K562 (cell line): ENCODE results near the gene ZC3H6. TPM values are rescaled to one million over a fixed set of nuclear protein-coding genes. Genes with fewer than 3 reads are reported as not detected.

Source experiments
- BCL6 ChIP-seq: fragments of 250-450 bp; sonication (Bioruptor Pico); IDR thresholded peaks from 2 replicates; pipeline ENCODE4 v1.4.0; 2020
- BMI1 ChIP-seq: fragments of 150-350 bp; IDR thresholded peaks from 2 replicates; pipeline ENCODE4 v1.6.1; 2014; ENCODE audit warnings: low read length
- JUN ChIP-seq, 2 experiments: sonication (generic) in 1 of 2; formaldehyde crosslinking in 1 of 2; IDR thresholded peaks; 2 replicates each; pipeline versions ENCODE4 v1.6.1 to v1.8.0; 2012 to 2022; ENCODE audit warnings: borderline replicate concordance in 2 of 2, mild to moderate bottlenecking in 2 of 2, improper control_type of control experiment in 1 of 2, low read depth in 1 of 2, low read length in 1 of 2, missing genetic modification reagents in 1 of 2
- MGA ChIP-seq: fragments of 450-650 bp; IDR thresholded peaks from 2 replicates; pipeline ENCODE4 v1.6.1; 2016; ENCODE audit warnings: mild to moderate bottlenecking, moderate library complexity
- MTA3 ChIP-seq: fragments of 450-650 bp; formaldehyde crosslinking; IDR thresholded peaks from 2 replicates; pipeline ENCODE4 v1.6.1; 2017; ENCODE audit warnings: mild to moderate bottlenecking, borderline replicate concordance
- PHF8 ChIP-seq: fragments of 200-600 bp; sonication (generic); IDR thresholded peaks from 2 replicates; pipeline ENCODE4 v1.6.1; 2012; ENCODE audit warnings: mixed run types, mild to moderate bottlenecking, inconsistent platforms, low read length, moderate library complexity, borderline replicate concordance
- POLR2AphosphoS2 ChIP-seq: IDR thresholded peaks from 2 replicates; pipeline ENCODE4 v1.6.1; 2012; ENCODE audit warnings: low read length, improper control_type of control experiment
- POLR3G ChIP-seq: IDR thresholded peaks from 2 replicates; pipeline ENCODE4 v1.6.1; 2011; ENCODE audit not compliant: insufficient read length, insufficient replicate concordance; ENCODE audit errors: extremely low read depth
- ZNF174 ChIP-seq: fragments of 250-450 bp; sonication (Bioruptor Pico); IDR thresholded peaks from 2 replicates; pipeline ENCODE4 v1.4.0; 2020; ENCODE audit warnings: mild to moderate bottlenecking
- ZNF740 ChIP-seq, 3 experiments: fragments of 200-800 bp in 1 of 3; sonication (Bioruptor generic) in 1 of 3; sonication (generic) in 1 of 3; formaldehyde crosslinking in 1 of 3; IDR thresholded peaks; 2 replicates each; pipeline versions ENCODE4 v1.6.1 to v1.8.0; 2016 to 2022; ENCODE audit warnings: mild to moderate bottlenecking in 2 of 3, missing compliant biosample characterization in 2 of 3, missing genetic modification characterization in 2 of 3, missing genetic modification reagents in 1 of 3
- polyA plus RNA-seq, 8 experiments: library from polyadenylated mRNA; depleted of rRNA in 4 of 8; stranded (reverse) in 5 of 8; unstranded in 3 of 8; fragments of >200 nt; fragmentation: Nextera tagmentation in 2 of 8; fragmentation: Illumina TruSeq in 1 of 8; extraction: Ambion mirVana in 2 of 8; extraction: Trizol in 1 of 8; gene quantifications; 2 replicates each; pipeline versions ENCODE4 v1.2.1 to v1.2.3, GENCODE V29; 2011 to 2014; ENCODE audit warnings: inconsistent platforms in 1 of 8, missing spikeins in 1 of 8
- total RNA-seq, 7 experiments: library from RNA; depleted of rRNA in 6 of 7; stranded (reverse); fragments of >200 nt in 6 of 7; fragmentation: Illumina TruSeq in 2 of 7; extraction: Trizol in 2 of 7; gene quantifications; 2 replicates each; pipeline versions ENCODE4 v1.2.1 to v1.2.3, GENCODE V29; 2011 to 2021; ENCODE audit warnings: low replicate concordance in 1 of 7
- TF ChIP-seq, protein P1 (sequence below): sonication (generic); formaldehyde crosslinking; IDR thresholded peaks from 2 replicates; pipeline ENCODE4 v1.8.1; 2023; ENCODE audit warnings: mild to moderate bottlenecking, missing genetic modification reagents

ZC3H6 gene
- total and polyA plus RNA-seq, 9 of the 15 experiments (the other 6 are each of a cell fraction or from before 2014, with no cell fraction given), result 0.45 to 1.9 (median 1.5) TPM

GRCh38 chr2:112275887-112276773, 733 bp downstream of the ZC3H6 start (continued):
- no peak for TF ChIP-seq MGA
- 0 out of 2 replicates have a peak, but pooled peaks have one; percentile 4 for TF ChIP-seq ZNF740 (CRISPR knock-in tag; IDR thresholded peaks at IDR 0.05)
- no peak for TF ChIP-seq ZNF740 (tag; IDR thresholded peaks at IDR 0.05)
- TF ChIP-seq, protein P1, sequence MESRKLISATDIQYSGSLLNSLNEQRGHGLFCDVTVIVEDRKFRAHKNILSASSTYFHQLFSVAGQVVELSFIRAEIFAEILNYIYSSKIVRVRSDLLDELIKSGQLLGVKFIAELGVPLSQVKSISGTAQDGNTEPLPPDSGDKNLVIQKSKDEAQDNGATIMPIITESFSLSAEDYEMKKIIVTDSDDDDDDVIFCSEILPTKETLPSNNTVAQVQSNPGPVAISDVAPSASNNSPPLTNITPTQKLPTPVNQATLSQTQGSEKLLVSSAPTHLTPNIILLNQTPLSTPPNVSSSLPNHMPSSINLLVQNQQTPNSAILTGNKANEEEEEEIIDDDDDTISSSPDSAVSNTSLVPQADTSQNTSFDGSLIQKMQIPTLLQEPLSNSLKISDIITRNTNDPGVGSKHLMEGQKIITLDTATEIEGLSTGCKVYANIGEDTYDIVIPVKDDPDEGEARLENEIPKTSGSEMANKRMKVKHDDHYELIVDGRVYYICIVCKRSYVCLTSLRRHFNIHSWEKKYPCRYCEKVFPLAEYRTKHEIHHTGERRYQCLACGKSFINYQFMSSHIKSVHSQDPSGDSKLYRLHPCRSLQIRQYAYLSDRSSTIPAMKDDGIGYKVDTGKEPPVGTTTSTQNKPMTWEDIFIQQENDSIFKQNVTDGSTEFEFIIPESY (CRISPR knock-in tag), result no peak
- no peak for TF ChIP-seq BMI1
- no peak for TF ChIP-seq BCL6 (CRISPR knock-in tag)
- no peak for TF ChIP-seq MTA3
- no peak for TF ChIP-seq POLR2AphosphoS2
- TF ChIP-seq POLR3G, result no peak
- TF ChIP-seq PHF8, result peak; percentile 54; the same call in 1 of the 2 replicates
- TF ChIP-seq JUN (IDR thresholded peaks at IDR 0.05; ENCODE audit: borderline replicate concordance, low read depth, low read length), result no peak
- TF ChIP-seq JUN (CRISPR knock-in tag; IDR thresholded peaks at IDR 0.05; ENCODE audit: borderline replicate concordance), result no peak; the same call in none of the 2 replicates
- no peak for TF ChIP-seq ZNF174
